HFF-Myc (cell line): ENCODE measurements around the gene NSUN7.

ENCODE experiments used
- DNase-seq: peaks from one replicate; pipeline ENCODE4 v3.0.0-alpha.2; 2011; ENCODE audit warnings: low read depth; ENCODE audit errors: extremely low read depth
- H3K4me3 ChIP-seq: replicated peaks from 2 replicates; pipeline ENCODE4 v1.5.1; 2011; ENCODE audit warnings: low read depth, mild to moderate bottlenecking, control low read depth, low read length
- TF ChIP-seq, protein P1 (sequence below): IDR thresholded peaks from 2 replicates; pipeline ENCODE4 v1.5.1; 2012; ENCODE audit warnings: mild to moderate bottlenecking, low read depth, low read length, control low read depth; ENCODE audit errors: missing control alignments

The NSUN7 gene

DNA sequence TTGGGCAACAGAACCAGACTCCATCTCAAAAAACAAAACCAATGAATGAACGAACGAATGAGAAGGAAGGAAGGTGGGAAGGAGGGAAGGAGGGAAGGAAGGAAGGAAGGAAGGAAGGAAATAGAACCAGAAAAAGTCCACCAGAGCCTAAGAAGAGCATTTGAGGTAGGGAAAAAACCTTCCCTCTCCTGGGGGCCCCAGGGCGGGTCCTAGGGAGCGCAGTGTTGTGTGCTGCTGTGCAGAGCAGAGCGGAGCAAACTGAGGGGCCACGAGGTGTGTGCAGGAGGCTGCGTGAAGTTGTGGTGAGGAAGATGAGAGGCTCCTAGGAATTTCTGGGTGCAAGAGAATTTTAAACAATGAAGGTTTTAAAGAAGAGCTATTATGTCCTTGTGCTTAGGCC, 16.0 kb upstream of the NSUN7 start:
- no peak for DNase-seq
- H3K4me3 ChIP-seq = no peak overlapping the region
- TF ChIP-seq, protein P1, sequence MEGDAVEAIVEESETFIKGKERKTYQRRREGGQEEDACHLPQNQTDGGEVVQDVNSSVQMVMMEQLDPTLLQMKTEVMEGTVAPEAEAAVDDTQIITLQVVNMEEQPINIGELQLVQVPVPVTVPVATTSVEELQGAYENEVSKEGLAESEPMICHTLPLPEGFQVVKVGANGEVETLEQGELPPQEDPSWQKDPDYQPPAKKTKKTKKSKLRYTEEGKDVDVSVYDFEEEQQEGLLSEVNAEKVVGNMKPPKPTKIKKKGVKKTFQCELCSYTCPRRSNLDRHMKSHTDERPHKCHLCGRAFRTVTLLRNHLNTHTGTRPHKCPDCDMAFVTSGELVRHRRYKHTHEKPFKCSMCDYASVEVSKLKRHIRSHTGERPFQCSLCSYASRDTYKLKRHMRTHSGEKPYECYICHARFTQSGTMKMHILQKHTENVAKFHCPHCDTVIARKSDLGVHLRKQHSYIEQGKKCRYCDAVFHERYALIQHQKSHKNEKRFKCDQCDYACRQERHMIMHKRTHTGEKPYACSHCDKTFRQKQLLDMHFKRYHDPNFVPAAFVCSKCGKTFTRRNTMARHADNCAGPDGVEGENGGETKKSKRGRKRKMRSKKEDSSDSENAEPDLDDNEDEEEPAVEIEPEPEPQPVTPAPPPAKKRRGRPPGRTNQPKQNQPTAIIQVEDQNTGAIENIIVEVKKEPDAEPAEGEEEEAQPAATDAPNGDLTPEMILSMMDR = no peak

DNA sequence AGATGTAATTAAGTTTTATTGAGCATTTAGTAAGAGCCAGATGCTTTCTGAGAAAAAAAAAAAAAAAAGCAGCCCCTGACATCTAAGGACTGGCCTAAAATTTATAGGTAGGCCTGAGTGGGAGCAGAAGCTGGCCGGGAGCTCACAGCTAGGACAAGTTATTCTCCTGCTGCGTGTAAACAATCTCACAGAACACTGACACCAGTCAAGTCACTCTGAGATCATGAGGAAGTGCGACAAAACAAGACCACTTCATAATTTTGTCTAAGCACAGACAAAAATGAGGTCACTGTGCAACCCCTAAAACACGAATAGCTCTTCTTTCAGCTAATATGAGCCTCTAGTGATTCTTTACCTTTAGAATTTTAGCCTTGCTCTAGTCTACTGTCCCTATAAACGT, 15.3 kb upstream of the NSUN7 start:
- DNase-seq = no peak
- TF ChIP-seq, protein P1 = no peak
- H3K4me3 ChIP-seq = no peak overlapping the region

DNA sequence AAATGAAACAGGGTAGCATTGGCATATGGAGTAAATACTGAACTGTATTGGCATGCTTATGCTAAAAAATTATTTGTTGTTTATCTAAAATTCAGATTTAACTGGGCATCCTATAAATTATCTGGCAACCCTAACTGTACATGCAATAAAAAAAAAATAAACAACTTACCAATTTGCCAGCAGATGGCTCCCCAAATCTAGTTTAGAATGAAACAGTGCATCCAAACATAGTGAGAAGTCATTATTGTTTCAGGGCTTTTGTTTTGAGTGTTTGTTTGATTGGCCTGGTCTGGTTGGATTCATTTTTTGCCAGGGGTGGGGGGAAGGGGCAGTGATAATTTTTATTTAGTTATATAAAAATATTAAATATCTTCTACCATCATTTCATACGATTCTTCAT, 12.8 kb upstream of the NSUN7 start:
- DNase-seq = no peak
- no peak overlapping the region for H3K4me3 ChIP-seq
- TF ChIP-seq, protein P1 = peak; percentile 14

DNA sequence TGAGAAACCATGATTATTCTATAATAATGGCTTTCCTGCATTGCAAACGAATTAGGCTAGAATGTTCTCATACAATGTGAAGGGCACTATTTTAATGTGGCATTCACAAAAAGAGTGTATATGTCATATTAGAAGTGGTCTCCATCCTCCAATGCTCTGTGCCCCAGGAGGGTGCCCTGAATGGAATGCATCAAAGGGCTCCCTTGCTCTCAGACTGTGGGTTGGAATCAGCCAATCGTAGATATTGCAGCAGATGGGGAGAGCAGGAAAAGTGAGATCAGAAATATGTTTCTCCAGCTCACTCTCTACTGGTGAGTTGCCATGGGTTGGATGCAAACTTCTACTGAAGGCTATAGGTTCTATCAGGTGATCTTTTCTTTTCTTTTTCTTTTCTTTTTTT, 11.9 kb upstream of the NSUN7 start:
- DNase-seq = no peak
- TF ChIP-seq, protein P1 = no peak
- no peak overlapping the region for H3K4me3 ChIP-seq

DNA sequence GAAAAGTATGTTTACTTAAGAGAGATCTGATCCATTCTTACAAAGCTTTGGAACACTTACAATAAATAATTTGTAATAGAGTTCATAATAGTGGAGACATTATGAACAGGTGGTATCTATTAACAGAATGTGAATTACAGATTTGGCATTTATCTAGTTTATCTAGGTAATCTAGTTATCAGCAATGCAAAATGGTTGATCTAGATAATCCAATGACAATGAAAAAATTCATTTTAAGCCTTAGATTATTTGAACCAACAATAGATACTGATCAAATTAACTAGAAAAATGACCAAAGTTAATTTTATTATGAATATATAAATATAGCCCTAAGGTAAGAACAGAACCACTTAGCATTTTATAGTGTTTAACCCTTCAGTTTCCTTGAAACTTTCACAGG, 10.4 kb upstream of the NSUN7 start:
- TF ChIP-seq, protein P1 = no peak
- H3K4me3 ChIP-seq = no peak overlapping the region
- DNase-seq = no peak

DNA sequence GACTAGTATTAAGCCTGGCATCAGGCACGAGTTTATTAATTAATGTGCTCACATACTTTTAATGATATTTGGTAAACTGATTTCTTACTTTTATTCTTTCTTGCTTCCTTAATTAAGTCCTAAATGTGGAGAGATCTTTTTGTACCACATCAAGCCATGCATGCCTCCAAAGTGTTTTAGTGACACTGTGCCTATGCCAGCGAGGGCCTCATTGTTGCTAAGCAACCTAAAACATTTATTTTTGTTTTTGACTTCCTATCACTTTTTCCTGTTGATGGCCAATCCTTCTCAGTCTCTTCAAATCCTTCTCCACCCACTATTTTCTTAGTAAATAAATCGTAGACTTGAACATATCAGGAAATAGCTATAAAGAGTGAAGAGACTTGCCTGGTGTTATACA, 5.5 kb upstream of the NSUN7 start:
- TF ChIP-seq, protein P1 = no peak
- H3K4me3 ChIP-seq = no peak overlapping the region
- DNase-seq = no peak

DNA sequence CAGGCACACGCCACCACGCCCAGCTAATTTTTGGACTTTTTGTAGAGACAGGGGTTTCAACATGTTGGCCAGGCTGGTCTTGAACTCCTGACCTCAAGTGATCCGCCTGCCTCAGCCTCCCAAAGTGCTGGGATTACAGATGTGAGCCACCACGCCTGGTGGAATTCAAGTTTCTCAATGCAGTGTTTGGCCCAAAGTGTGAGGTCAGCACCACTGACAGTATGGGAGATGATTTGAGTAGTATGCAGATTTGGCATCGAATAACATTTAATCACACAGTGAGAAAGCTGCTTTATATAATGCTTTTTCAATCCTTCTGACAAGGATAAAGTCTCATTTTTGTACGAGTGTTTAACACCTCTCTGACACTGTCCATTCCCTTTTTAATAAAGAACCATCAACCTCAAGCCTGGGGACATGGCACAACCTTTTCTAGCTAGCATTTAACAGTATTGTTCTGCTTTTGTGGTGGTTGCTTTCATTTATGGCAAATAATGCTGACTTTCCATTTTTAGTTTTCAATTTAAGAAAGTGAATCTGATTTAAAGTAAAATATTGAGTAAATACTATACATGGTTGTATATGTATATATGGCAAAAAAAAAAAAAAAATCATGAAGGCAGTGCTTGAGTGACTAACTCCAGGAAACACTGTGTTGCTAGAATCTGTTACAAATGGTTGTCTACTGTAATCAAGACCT, 4.3 kb upstream of the NSUN7 start:
- no peak for DNase-seq
- TF ChIP-seq, protein P1 = no peak
- H3K4me3 ChIP-seq = no peak overlapping the region
